ENCODE data around the gene NTPCR.

The NTPCR gene

GRCh38 chr1:232964601-232965000 lies 14.2 kb downstream of the NTPCR start:
- FAIRE-seq = no peak

GRCh38 chr1:232965124-232965911 lies 14.9 kb downstream of the NTPCR start:
- no peak for FAIRE-seq

- no peak for FAIRE-seq
These were observed 15.5 kb downstream of the NTPCR start for GRCh38 chr1:232965912-232966217.

- FAIRE-seq = peak; percentile 10
These were observed 16.3 kb downstream of the NTPCR start for GRCh38 chr1:232966663-232967062.

- FAIRE-seq = no peak
These were observed 18.0 kb downstream of the NTPCR start for GRCh38 chr1:232968391-232968790.

GRCh38 chr1:232968965-232969364 lies 18.6 kb downstream of the NTPCR start:
- no peak for FAIRE-seq

GRCh38 chr1:232969799-232970198 lies 19.4 kb downstream of the NTPCR start:
- FAIRE-seq = no peak

GRCh38 chr1:232970508-232970907 lies 20.1 kb downstream of the NTPCR start:
- FAIRE-seq = no peak

- FAIRE-seq = no peak
These were observed 23.5 kb downstream of the NTPCR start for GRCh38 chr1:232973652-232974611.

- no peak for FAIRE-seq
These were observed 24.6 kb downstream of the NTPCR start for GRCh38 chr1:232974971-232975370.

GRCh38 chr1:232978091-232978634 lies 27.8 kb downstream of the NTPCR start:
- FAIRE-seq = no peak

GRCh38 chr1:232978815-232979214 lies 28.4 kb downstream of the NTPCR start:
- no peak for FAIRE-seq

- no peak for FAIRE-seq
These were observed 29.1 kb downstream of the NTPCR start for GRCh38 chr1:232979558-232979957.

GRCh38 chr1:232980355-232980978 lies 30.1 kb downstream of the NTPCR start:
- FAIRE-seq = no peak

GRCh38 chr1:232980986-232981560 lies 30.7 kb downstream of the NTPCR start:
- no peak for FAIRE-seq

- no peak for FAIRE-seq
These were observed 32.0 kb downstream of the NTPCR start for GRCh38 chr1:232982238-232982944.

- no peak for FAIRE-seq
These were observed 33.0 kb downstream of the NTPCR start for GRCh38 chr1:232983375-232983774.

- no peak for FAIRE-seq
These were observed 33.6 kb downstream of the NTPCR start for GRCh38 chr1:232983817-232984567.

- FAIRE-seq = no peak
These were observed 34.4 kb downstream of the NTPCR start for GRCh38 chr1:232984577-232985425.

GRCh38 chr1:232985882-232986526 lies 35.6 kb downstream of the NTPCR start:
- no peak for FAIRE-seq
